ENCODE data around the gene ZC3H8.
"Not testable (repeated sequence)": the region's sequence is repeated elsewhere in the genome, so short reads cannot be mapped to it uniquely, and the experiment has no call there.

ZC3H8 gene

GRCh38 chr2:112230371-112230770, 24.5 kb downstream of the ZC3H8 start:
- no peak overlapping the region for H3K4me3 ChIP-seq (ENCODE audit: low read depth, low read length)
- TF ChIP-seq CTCF (IDR thresholded peaks at IDR 0.05; ENCODE audit: low read depth, low read length, missing control alignments), result no peak
- no peak for DNase-seq (ENCODE audit: low read depth)
- in situ Hi-C loops (cut with HindIII; ENCODE audit: low sequenced_read_pairs), result no loop called here

- TF ChIP-seq CTCF (IDR thresholded peaks at IDR 0.05; ENCODE audit: low read depth, low read length, missing control alignments), result no peak
- no peak overlapping the region for H3K4me3 ChIP-seq (ENCODE audit: low read depth, low read length)
- no peak for DNase-seq (ENCODE audit: low read depth)
- in situ Hi-C loops (cut with HindIII; ENCODE audit: low sequenced_read_pairs), result no loop called here
Measured at GRCh38 chr2:112229348-112229747, 25.5 kb downstream of the ZC3H8 start.

- no peak overlapping the region for H3K4me3 ChIP-seq (ENCODE audit: low read depth, low read length)
- DNase-seq (ENCODE audit: low read depth), result no peak
- TF ChIP-seq CTCF (IDR thresholded peaks at IDR 0.05; ENCODE audit: low read depth, low read length, missing control alignments), result no peak
- in situ Hi-C loops (cut with HindIII; ENCODE audit: low sequenced_read_pairs), result no loop called here
Measured at GRCh38 chr2:112220831-112221230, 34.0 kb downstream of the ZC3H8 start.

- no peak overlapping the region for H3K4me3 ChIP-seq (ENCODE audit: low read depth, low read length)
- in situ Hi-C loops (cut with HindIII; ENCODE audit: low sequenced_read_pairs), result no loop called here
- no peak for TF ChIP-seq CTCF (IDR thresholded peaks at IDR 0.05; ENCODE audit: low read depth, low read length, missing control alignments)
- no peak for DNase-seq (ENCODE audit: low read depth)
Measured at GRCh38 chr2:112220186-112220585, 34.7 kb downstream of the ZC3H8 start.

GRCh38 chr2:112217854-112218253, 37.0 kb downstream of the ZC3H8 start:
- in situ Hi-C loops (cut with HindIII; ENCODE audit: low sequenced_read_pairs), result no loop called here
- H3K4me3 ChIP-seq (ENCODE audit: low read depth, low read length), result no peak overlapping the region
- TF ChIP-seq CTCF (IDR thresholded peaks at IDR 0.05; ENCODE audit: low read depth, low read length, missing control alignments), result no peak
- DNase-seq (ENCODE audit: low read depth), result no peak

GRCh38 chr2:112216167-112216566, 38.7 kb downstream of the ZC3H8 start:
- peak; percentile 39 for TF ChIP-seq CTCF (IDR thresholded peaks at IDR 0.05; ENCODE audit: low read depth, low read length, missing control alignments)
- in situ Hi-C loops (cut with HindIII; ENCODE audit: low sequenced_read_pairs), result no loop called here
- DNase-seq (ENCODE audit: low read depth), result peak; percentile 1
- H3K4me3 ChIP-seq (ENCODE audit: low read depth, low read length), result no peak overlapping the region

- H3K4me3 ChIP-seq (ENCODE audit: low read depth, low read length); DNase-seq (ENCODE audit: low read depth): not testable (repeated sequence)
- in situ Hi-C loops (cut with HindIII; ENCODE audit: low sequenced_read_pairs), result loop anchor here (5.0 kb wide), 1 partner anchor 94 kb away; no protein-coding TSS in a partner anchor
Measured at GRCh38 chr2:112207905-112208304, 46.9 kb downstream of the ZC3H8 start.
